ENCODE results near the gene RNF214. TPM values are rescaled to one million over a fixed set of nuclear protein-coding genes. Genes with fewer than 3 reads are reported as not detected.

RNF214 gene
- total and polyA plus RNA-seq, 7 donors: 6.2 to 23.8 (median 11.1) TPM

DNA sequence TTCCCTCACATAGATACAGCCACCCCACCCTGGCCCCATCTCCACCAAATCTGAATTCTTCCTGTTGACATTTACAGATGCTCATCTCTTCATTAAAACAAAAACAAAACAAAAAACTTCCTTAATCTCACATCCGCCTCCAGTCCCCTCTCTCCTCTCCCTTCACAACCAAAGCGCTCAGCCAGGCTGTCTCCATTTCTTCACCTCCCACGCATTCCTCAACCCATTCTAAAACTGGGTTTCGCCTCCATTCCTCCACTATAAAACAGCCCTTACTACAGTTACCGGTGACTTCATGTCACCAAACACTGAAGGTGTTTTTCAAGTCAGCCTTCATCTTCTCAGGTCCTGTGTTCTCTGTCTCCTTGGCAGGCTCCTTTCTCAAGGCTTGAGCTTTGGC is 68.3 kb downstream of the RNF214 start:
- TF ChIP-seq EP300 (IDR thresholded peaks at IDR 0.05) (no peak), CTCF (IDR thresholded peaks at IDR 0.05) (no peak), POLR2AphosphoS5 (IDR thresholded peaks at IDR 0.05) (no peak)
- H3K4me3 ChIP-seq: peak overlapping the region in 1 of 4 donors; percentile 23
- H3K36me3 ChIP-seq: peaks cover 0 to 5% (median 0%) of the 10 kb centered on the region in 4 donors
- intact Hi-C loops (cut with DNase I): no loop called here
- no peak for DNase-seq
- WGBS, 2 donors: 80 to 82% methylated on average over 5 of the region's 5 CpGs
- H3K9me3 ChIP-seq: no peaks in the 10 kb centered on the region
- no peak overlapping the region for H3K27ac ChIP-seq
- peaks cover 0 to 13% (median 10%) of the 10 kb centered on the region in 4 donors for H3K4me1 ChIP-seq
- H3K27me3 ChIP-seq: peaks cover 0 to 8% (median 0%) of the 10 kb centered on the region in 3 donors

DNA sequence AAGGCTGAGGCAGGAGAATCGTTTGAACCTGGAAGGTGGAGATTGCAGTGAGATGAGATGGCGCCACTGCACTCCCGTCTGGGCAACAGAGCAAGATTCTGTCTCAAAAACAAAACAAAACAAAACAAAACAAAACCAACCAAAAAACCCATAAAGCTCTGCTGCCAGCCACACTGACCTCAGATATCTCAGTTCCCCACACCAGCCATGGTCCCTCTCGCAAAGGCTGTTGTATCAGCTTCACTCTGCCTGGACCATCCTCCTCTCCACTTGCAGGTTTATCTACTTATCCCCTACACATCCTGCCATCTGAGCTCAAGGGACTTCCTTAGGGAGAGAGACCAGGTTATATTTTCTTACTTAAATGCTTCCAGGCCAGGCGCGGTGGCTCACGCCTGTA is 69.8 kb downstream of the RNF214 start:
- 82 to 90% methylated on average over 7 of the region's 7 CpGs for WGBS, 2 donors
- peaks cover 0 to 10% (median 0%) of the 10 kb centered on the region in 4 donors for H3K36me3 ChIP-seq
- no peak overlapping the region for H3K4me3 ChIP-seq
- intact Hi-C loops (cut with DNase I): no loop called here
- TF ChIP-seq POLR2A (IDR thresholded peaks at IDR 0.05): no peak
- no peak for TF ChIP-seq EP300 (IDR thresholded peaks at IDR 0.05)
- no peak for TF ChIP-seq POLR2AphosphoS5 (IDR thresholded peaks at IDR 0.05)
- TF ChIP-seq CTCF (IDR thresholded peaks at IDR 0.05): no peak
- H3K27ac ChIP-seq: no peak overlapping the region
- peaks cover 0 to 13% (median 10%) of the 10 kb centered on the region in 4 donors for H3K4me1 ChIP-seq
- H3K9me3 ChIP-seq: no peaks in the 10 kb centered on the region
- peaks cover 0 to 8% (median 0%) of the 10 kb centered on the region in 3 donors for H3K27me3 ChIP-seq
- peak; percentile 14 for DNase-seq

DNA sequence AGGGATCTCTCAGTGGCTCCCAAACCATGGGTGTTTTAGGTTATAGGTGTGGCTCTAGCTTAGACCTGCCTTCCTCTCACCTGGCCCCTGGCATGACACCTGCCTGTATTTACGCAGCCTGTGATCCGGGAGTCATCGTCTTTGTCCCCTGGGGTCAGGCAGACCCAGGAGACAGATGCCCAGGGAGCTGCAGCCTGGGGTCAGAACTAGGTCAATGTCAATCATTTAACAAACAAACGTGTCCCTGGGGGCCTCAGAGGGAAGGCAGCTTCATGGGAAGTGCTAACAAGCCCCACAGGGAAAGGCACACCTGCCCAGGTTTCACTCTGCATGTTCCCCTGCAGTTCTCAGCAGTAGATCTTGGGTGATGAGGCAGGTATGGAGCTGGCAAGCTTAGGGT is 70.6 kb downstream of the RNF214 start:
- WGBS, 2 donors: 41 to 72% methylated on average over 4 of the region's 4 CpGs
- TF ChIP-seq CTCF (IDR thresholded peaks at IDR 0.05) (no peak), POLR2A (IDR thresholded peaks at IDR 0.05) (no peak), EP300 (IDR thresholded peaks at IDR 0.05) (no peak), POLR2AphosphoS5 (IDR thresholded peaks at IDR 0.05) (no peak)
- intact Hi-C loops (cut with DNase I): no loop called here
- H3K4me1 ChIP-seq: peaks cover 0 to 13% (median 10%) of the 10 kb centered on the region in 4 donors
- peak; percentile 39 for DNase-seq
- no peak overlapping the region for H3K4me3 ChIP-seq
- peaks cover 0 to 10% (median 0%) of the 10 kb centered on the region in 4 donors for H3K36me3 ChIP-seq
- peaks cover 0 to 8% (median 0%) of the 10 kb centered on the region in 3 donors for H3K27me3 ChIP-seq
- no peak overlapping the region for H3K27ac ChIP-seq
- no peaks in the 10 kb centered on the region for H3K9me3 ChIP-seq

DNA sequence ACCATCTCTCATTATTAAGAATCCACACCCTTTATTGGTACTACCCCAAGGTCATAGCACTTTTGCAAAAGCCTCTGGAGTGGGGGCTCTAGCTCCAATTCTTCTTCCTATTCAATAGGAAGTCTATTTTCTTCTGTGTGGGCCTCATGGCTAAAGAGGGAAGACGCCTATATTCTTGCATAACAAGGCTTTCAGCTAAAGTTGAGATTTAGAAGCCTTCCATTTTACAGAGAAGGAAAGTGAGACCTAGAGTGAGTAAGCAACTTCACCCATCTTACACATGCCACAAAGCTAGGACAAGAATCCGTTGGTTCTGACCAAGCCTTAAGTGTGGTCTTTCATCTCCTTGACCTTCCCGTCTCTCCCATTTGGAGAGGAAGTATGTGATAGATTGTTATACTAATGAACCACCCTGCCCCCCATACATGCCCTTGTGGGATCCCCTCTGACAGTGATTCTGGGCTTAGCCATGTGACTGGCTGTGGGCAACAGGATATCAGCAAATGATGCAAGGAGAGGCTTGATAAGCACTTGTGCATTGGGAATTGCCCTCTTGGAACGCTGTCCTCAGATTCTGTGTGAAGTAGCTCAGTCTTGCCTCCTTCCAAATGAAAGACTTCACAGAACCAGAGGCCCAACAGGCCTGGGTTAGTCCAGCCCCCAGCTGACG is 71.3 kb downstream of the RNF214 start:
- Histone ChIP-seq H3K9me3 (no peaks in the 10 kb centered on the region), H3K4me3 (no peak overlapping the region), H3K36me3 (peaks cover 0 to 10% (median 0%) of the 10 kb centered on the region in 4 donors), H3K27ac (no peak overlapping the region), H3K27me3 (peaks cover 0 to 8% (median 0%) of the 10 kb centered on the region in 3 donors), H3K4me1 (peaks cover 0 to 13% (median 10%) of the 10 kb centered on the region in 4 donors)
- TF ChIP-seq EP300 (IDR thresholded peaks at IDR 0.05): no peak
- TF ChIP-seq POLR2A (IDR thresholded peaks at IDR 0.05): no peak
- TF ChIP-seq CTCF (IDR thresholded peaks at IDR 0.05): no peak
- no peak for TF ChIP-seq POLR2AphosphoS5 (IDR thresholded peaks at IDR 0.05)
- intact Hi-C loops (cut with DNase I): no loop called here
- 89 to 90% methylated on average over 5 of the region's 5 CpGs for WGBS, 2 donors
- DNase-seq: peak; percentile 5
